Parathyroid adenoma (tissue), 2 donors: ENCODE results near the gene DPM1.

Experiments used
- H2AFZ ChIP-seq: fragments of 300-600 bp; sonication (generic); one replicate; pipeline ENCODE4 v1.7.0; 2017; ENCODE audit warnings: antibody characterized with exemption, mild to moderate bottlenecking
- H3K27ac ChIP-seq: fragments of 300-600 bp; sonication (generic); one replicate; pipeline ENCODE4 v1.7.0; 2017
- H3K27me3 ChIP-seq: fragments of 300-600 bp; sonication (generic); one replicate; pipeline ENCODE4 v1.7.0; 2017; ENCODE audit warnings: low read length; ENCODE audit not compliant: control insufficient read depth, insufficient read depth
- H3K36me3 ChIP-seq: fragments of 300-600 bp; sonication (generic); one replicate; pipeline ENCODE4 v1.7.0; 2017; ENCODE audit warnings: low read length; ENCODE audit not compliant: control insufficient read depth, insufficient read depth
- H3K4me1 ChIP-seq: fragments of 300-600 bp; sonication (generic); one replicate; pipeline ENCODE4 v1.7.0; 2017; ENCODE audit warnings: control low read depth
- H3K4me2 ChIP-seq: fragments of 300-600 bp; sonication (generic); one replicate; pipeline ENCODE4 v1.7.0; 2017; ENCODE audit warnings: low read length
- H3K4me3 ChIP-seq: fragments of 300-600 bp; sonication (generic); one replicate; pipeline ENCODE4 v1.7.0; 2017; ENCODE audit warnings: low read depth, low read length
- H3K79me2 ChIP-seq: fragments of 300-600 bp; sonication (generic); one replicate; pipeline ENCODE4 v1.7.0; 2017; ENCODE audit warnings: control low read depth
- H3K9ac ChIP-seq: fragments of 300-600 bp; sonication (generic); one replicate; pipeline ENCODE4 v1.7.0; 2017; ENCODE audit warnings: mild to moderate bottlenecking
- H3K9me3 ChIP-seq: fragments of 300-600 bp; sonication (generic); one replicate; pipeline ENCODE4 v1.7.0; 2017; ENCODE audit warnings: low read length; ENCODE audit not compliant: control insufficient read depth
- TF ChIP-seq, protein P1 (sequence below): fragments of 300-600 bp; sonication (generic); IDR thresholded peaks from one replicate; pipeline ENCODE4 v1.7.0; 2017; ENCODE audit warnings: antibody characterized with exemption, mild to moderate bottlenecking
- donor health status: primary hyperparathyroidism.

DPM1 gene

DNA sequence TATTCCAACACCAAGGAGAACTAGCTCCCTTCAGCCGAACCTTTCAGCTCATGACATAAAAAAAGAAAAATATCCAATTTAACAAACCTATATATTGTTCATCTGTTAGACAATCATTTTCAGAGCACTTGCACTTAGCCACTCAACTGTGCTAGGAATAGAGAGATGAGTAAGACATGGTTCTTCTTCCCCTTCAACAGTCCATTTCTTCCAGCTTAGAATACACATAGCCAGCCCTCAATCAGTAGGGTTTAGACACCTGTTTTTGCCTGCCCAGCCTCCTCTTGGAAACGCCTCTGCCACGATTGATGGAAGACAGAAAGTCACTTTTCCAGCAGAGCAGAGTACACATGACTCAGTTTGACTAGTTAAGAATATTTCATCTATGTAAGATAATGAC lies 48.9 kb downstream of the DPM1 start:
- Histone ChIP-seq H3K27me3 (no peaks in the 10 kb centered on the region), H3K4me1 (peaks cover 6% of the 10 kb centered on the region), H3K9me3 (no peaks in the 10 kb centered on the region), H3K4me2 (no peak overlapping the region), H3K9ac (no peak overlapping the region), H3K4me3 (no peak overlapping the region), H3K79me2 (peaks cover 72% of the 10 kb centered on the region), H3K27ac (no peak overlapping the region), H3K36me3 (no peaks in the 10 kb centered on the region), H2AFZ (no peak overlapping the region)
- TF ChIP-seq, protein P1, sequence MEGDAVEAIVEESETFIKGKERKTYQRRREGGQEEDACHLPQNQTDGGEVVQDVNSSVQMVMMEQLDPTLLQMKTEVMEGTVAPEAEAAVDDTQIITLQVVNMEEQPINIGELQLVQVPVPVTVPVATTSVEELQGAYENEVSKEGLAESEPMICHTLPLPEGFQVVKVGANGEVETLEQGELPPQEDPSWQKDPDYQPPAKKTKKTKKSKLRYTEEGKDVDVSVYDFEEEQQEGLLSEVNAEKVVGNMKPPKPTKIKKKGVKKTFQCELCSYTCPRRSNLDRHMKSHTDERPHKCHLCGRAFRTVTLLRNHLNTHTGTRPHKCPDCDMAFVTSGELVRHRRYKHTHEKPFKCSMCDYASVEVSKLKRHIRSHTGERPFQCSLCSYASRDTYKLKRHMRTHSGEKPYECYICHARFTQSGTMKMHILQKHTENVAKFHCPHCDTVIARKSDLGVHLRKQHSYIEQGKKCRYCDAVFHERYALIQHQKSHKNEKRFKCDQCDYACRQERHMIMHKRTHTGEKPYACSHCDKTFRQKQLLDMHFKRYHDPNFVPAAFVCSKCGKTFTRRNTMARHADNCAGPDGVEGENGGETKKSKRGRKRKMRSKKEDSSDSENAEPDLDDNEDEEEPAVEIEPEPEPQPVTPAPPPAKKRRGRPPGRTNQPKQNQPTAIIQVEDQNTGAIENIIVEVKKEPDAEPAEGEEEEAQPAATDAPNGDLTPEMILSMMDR = no peak

DNA sequence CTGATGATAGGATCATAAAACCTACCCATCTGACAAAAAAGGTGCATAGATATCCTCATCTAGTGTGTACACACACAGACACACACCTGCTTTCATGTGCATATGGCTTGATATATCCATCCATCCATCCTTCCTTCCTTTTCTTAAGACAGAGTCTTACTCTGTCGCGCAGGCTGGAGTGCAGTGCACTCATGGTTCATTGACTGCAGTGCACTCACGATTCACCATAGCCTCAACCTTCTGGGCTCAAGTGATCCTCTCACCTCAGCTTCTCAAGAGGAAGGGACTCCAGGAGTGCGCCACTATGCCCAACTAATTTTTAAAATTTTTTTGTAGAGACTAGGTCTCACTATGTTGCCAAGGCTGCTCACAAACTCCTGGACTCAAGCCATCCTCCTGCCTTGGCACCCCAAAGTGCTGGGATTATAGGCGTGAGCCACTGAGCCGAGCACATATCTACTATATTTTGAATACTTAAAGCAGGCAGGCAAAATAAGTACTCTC lies 54.2 kb downstream of the DPM1 start:
- Histone ChIP-seq H3K4me3 (no peak overlapping the region), H2AFZ (no peak overlapping the region), H3K36me3 (no peaks in the 10 kb centered on the region), H3K27me3 (no peaks in the 10 kb centered on the region), H3K4me2 (no peak overlapping the region), H3K27ac (no peak overlapping the region), H3K79me2 (peaks cover 48% of the 10 kb centered on the region), H3K9me3 (no peaks in the 10 kb centered on the region), H3K9ac (no peak overlapping the region), H3K4me1 (peaks cover 15% of the 10 kb centered on the region)
- TF ChIP-seq, protein P1 = no peak

DNA sequence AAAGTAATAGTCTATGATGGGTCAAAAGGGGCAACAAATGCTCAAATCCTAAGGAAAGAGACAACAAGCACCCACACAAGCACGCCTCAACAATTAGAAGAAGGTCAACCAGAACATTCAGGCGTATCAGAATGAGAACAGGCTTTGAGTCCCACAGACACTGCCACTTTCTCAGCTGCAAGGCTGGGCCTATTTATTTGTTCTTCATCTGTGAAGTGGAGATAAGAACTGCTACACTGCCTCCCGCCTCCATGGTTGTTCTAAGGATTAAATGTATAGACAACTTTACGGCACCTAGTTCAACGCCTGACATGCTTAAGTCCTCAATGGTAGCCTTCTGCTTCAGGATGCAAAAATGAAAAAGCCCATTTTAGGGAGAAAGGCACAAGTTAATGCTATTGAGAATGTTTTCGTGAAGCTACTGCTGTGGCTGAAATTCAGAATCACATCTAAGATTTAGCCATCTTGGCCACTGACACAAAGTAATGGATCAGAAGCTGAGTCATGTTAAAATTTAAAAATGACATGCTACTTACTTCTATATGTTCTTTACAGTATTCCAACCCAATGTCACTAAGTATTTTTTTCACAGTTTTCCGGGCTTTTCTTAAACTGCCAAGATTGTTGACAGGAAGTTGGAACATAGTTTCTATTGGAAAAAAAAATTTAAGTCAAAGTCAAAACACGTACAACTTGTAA lies 54.8 kb downstream of the DPM1 start:
- peaks cover 43% of the 10 kb centered on the region for H3K79me2 ChIP-seq
- H3K9me3 ChIP-seq = no peaks in the 10 kb centered on the region
- no peaks in the 10 kb centered on the region for H3K36me3 ChIP-seq
- no peak overlapping the region for H2AFZ ChIP-seq
- no peak overlapping the region for H3K9ac ChIP-seq
- peaks cover 15% of the 10 kb centered on the region for H3K4me1 ChIP-seq
- H3K27me3 ChIP-seq = no peaks in the 10 kb centered on the region
- H3K27ac ChIP-seq = no peak overlapping the region
- TF ChIP-seq, protein P1 = no peak
- no peak overlapping the region for H3K4me3 ChIP-seq
- H3K4me2 ChIP-seq = no peak overlapping the region

GRCh38 chr20:50901301-50901700 lies 57.0 kb downstream of the DPM1 start:
- Histone ChIP-seq H2AFZ (no peak overlapping the region), H3K36me3 (no peaks in the 10 kb centered on the region), H3K79me2 (peaks cover 31% of the 10 kb centered on the region), H3K27me3 (no peaks in the 10 kb centered on the region), H3K9ac (no peak overlapping the region), H3K4me1 (peaks cover 15% of the 10 kb centered on the region), H3K4me2 (no peak overlapping the region), H3K4me3 (no peak overlapping the region), H3K27ac (no peak overlapping the region), H3K9me3 (no peaks in the 10 kb centered on the region)
- TF ChIP-seq, protein P1 = no peak

- no peak overlapping the region for H2AFZ ChIP-seq
- H3K4me1 ChIP-seq = peaks cover 15% of the 10 kb centered on the region
- H3K27me3 ChIP-seq = no peaks in the 10 kb centered on the region
- no peak overlapping the region for H3K27ac ChIP-seq
- H3K4me3 ChIP-seq = no peak overlapping the region
- H3K36me3 ChIP-seq = no peaks in the 10 kb centered on the region
- H3K4me2 ChIP-seq = no peak overlapping the region
- peaks cover 23% of the 10 kb centered on the region for H3K79me2 ChIP-seq
- H3K9me3 ChIP-seq = no peaks in the 10 kb centered on the region
- TF ChIP-seq, protein P1 = no peak
- H3K9ac ChIP-seq = no peak overlapping the region
Measured at GRCh38 chr20:50900261-50900660, 58.1 kb downstream of the DPM1 start.
